ENCODE results near the gene TRPC4AP. TPM values are rescaled to one million over a fixed set of nuclear protein-coding genes. Genes with fewer than 3 reads are reported as not detected.

The TRPC4AP gene
- total RNA-seq, 2 donors from 2014 or later = 72.8 to 78.6 TPM

GRCh38 chr20:34978092-34978744 is 114.4 kb downstream of the TRPC4AP start:
- Mint-ChIP-seq H3K4me1 (ENCODE audit: low read depth) (no peaks in the 10 kb centered on the region), H3K9me3 (no peaks in the 10 kb centered on the region), H3K27me3 (ENCODE audit: low read depth) (peaks cover 11% of the 10 kb centered on the region), H3K27ac (no peak overlapping the region), H3K36me3 (ENCODE audit: insufficient read depth in 2 of 2) (no peaks in the 10 kb centered on the region), H3K4me3 (no peak overlapping the region)
- DNase-seq (no peak), ATAC-seq (replicated peaks in 1 of 2) (no peak)

GRCh38 chr20:34977365-34978091 is 115.1 kb downstream of the TRPC4AP start:
- Mint-ChIP-seq H3K27me3 (ENCODE audit: low read depth) (peaks cover 5% of the 10 kb centered on the region), H3K4me3 (no peak overlapping the region), H3K9me3 (no peaks in the 10 kb centered on the region), H3K27ac (no peak overlapping the region), H3K4me1 (ENCODE audit: low read depth) (no peaks in the 10 kb centered on the region), H3K36me3 (ENCODE audit: insufficient read depth in 2 of 2) (no peaks in the 10 kb centered on the region)
- DNase-seq (no peak), ATAC-seq (replicated peaks in 1 of 2) (no peak)

- Mint-ChIP-seq H3K27me3 (ENCODE audit: low read depth) (peaks cover 5% of the 10 kb centered on the region), H3K27ac (no peak overlapping the region), H3K36me3 (ENCODE audit: insufficient read depth in 2 of 2) (no peaks in the 10 kb centered on the region), H3K4me1 (ENCODE audit: low read depth) (no peaks in the 10 kb centered on the region), H3K9me3 (no peaks in the 10 kb centered on the region), H3K4me3 (no peak overlapping the region)
- DNase-seq (no peak), ATAC-seq (replicated peaks in 1 of 2) (no peak)
Observed at GRCh38 chr20:34976286-34976685, 116.3 kb downstream of the TRPC4AP start.

GRCh38 chr20:34974246-34974645 is 118.4 kb downstream of the TRPC4AP start:
- Mint-ChIP-seq H3K9me3 (no peaks in the 10 kb centered on the region), H3K27ac (no peak overlapping the region), H3K36me3 (ENCODE audit: insufficient read depth in 2 of 2) (no peaks in the 10 kb centered on the region), H3K4me1 (ENCODE audit: low read depth) (no peaks in the 10 kb centered on the region), H3K27me3 (ENCODE audit: low read depth) (peaks cover 5% of the 10 kb centered on the region), H3K4me3 (no peak overlapping the region)
- DNase-seq = no peak
- no peak for ATAC-seq (replicated peaks in 1 of 2)

GRCh38 chr20:34971561-34972235 is 120.9 kb downstream of the TRPC4AP start:
- H3K36me3 Mint-ChIP-seq (ENCODE audit: insufficient read depth in 2 of 2) = no peaks in the 10 kb centered on the region
- no peaks in the 10 kb centered on the region for H3K4me1 Mint-ChIP-seq (ENCODE audit: low read depth)
- peaks cover 5% of the 10 kb centered on the region for H3K27me3 Mint-ChIP-seq (ENCODE audit: low read depth)
- no peak overlapping the region for H3K27ac Mint-ChIP-seq
- no peaks in the 10 kb centered on the region for H3K9me3 Mint-ChIP-seq
- DNase-seq (no peak), ATAC-seq (replicated peaks in 1 of 2) (no peak)
- no peak overlapping the region for H3K4me3 Mint-ChIP-seq

GRCh38 chr20:34970846-34971560 is 121.6 kb downstream of the TRPC4AP start:
- no peak overlapping the region for H3K4me3 Mint-ChIP-seq
- no peaks in the 10 kb centered on the region for H3K9me3 Mint-ChIP-seq

GRCh38 chr20:34970193-34970840 is 122.3 kb downstream of the TRPC4AP start:
- no peak overlapping the region for H3K4me3 Mint-ChIP-seq
- no peak for ATAC-seq (replicated peaks in 1 of 2)
- peaks cover 5% of the 10 kb centered on the region for H3K27me3 Mint-ChIP-seq (ENCODE audit: low read depth)
- H3K36me3 Mint-ChIP-seq (ENCODE audit: insufficient read depth in 2 of 2) = no peaks in the 10 kb centered on the region
- no peak overlapping the region for H3K27ac Mint-ChIP-seq
- no peaks in the 10 kb centered on the region for H3K4me1 Mint-ChIP-seq (ENCODE audit: low read depth)
- no peak for DNase-seq
- H3K9me3 Mint-ChIP-seq = no peaks in the 10 kb centered on the region

More at GRCh38 chr20:34970846-34971560, 121.6 kb downstream of the TRPC4AP start:
- H3K27me3 Mint-ChIP-seq (ENCODE audit: low read depth) = peaks cover 5% of the 10 kb centered on the region
- ATAC-seq (replicated peaks in 1 of 2) = no peak
- H3K27ac Mint-ChIP-seq = no peak overlapping the region
- no peaks in the 10 kb centered on the region for H3K4me1 Mint-ChIP-seq (ENCODE audit: low read depth)
- no peak for DNase-seq
- no peaks in the 10 kb centered on the region for H3K36me3 Mint-ChIP-seq (ENCODE audit: insufficient read depth in 2 of 2)

GRCh38 chr20:34968042-34968775 is 124.4 kb downstream of the TRPC4AP start:
- no peak overlapping the region for H3K27ac Mint-ChIP-seq
- H3K27me3 Mint-ChIP-seq (ENCODE audit: low read depth) = no peaks in the 10 kb centered on the region
- H3K4me1 Mint-ChIP-seq (ENCODE audit: low read depth) = no peaks in the 10 kb centered on the region
- H3K9me3 Mint-ChIP-seq = no peaks in the 10 kb centered on the region
- H3K36me3 Mint-ChIP-seq (ENCODE audit: insufficient read depth in 2 of 2) = no peaks in the 10 kb centered on the region
- no peak for DNase-seq
- no peak for ATAC-seq (replicated peaks in 1 of 2)
- H3K4me3 Mint-ChIP-seq = no peak overlapping the region

- ATAC-seq (replicated peaks in 1 of 2) (no peak), DNase-seq (no peak)
- Mint-ChIP-seq H3K4me1 (ENCODE audit: low read depth) (no peaks in the 10 kb centered on the region), H3K27me3 (ENCODE audit: low read depth) (no peaks in the 10 kb centered on the region), H3K4me3 (no peak overlapping the region), H3K9me3 (no peaks in the 10 kb centered on the region), H3K27ac (no peak overlapping the region), H3K36me3 (ENCODE audit: insufficient read depth in 2 of 2) (no peaks in the 10 kb centered on the region)
Observed at GRCh38 chr20:34967421-34967820, 125.2 kb downstream of the TRPC4AP start.

GRCh38 chr20:34965051-34965450 is 127.6 kb downstream of the TRPC4AP start:
- no peak for ATAC-seq (replicated peaks in 1 of 2)
- Mint-ChIP-seq H3K4me1 (ENCODE audit: low read depth) (peaks cover 7% of the 10 kb centered on the region), H3K36me3 (ENCODE audit: insufficient read depth in 2 of 2) (no peaks in the 10 kb centered on the region), H3K27ac (no peak overlapping the region), H3K27me3 (ENCODE audit: low read depth) (no peaks in the 10 kb centered on the region), H3K9me3 (no peaks in the 10 kb centered on the region), H3K4me3 (no peak overlapping the region)
- no peak for DNase-seq

GRCh38 chr20:34964486-34964885 is 128.1 kb downstream of the TRPC4AP start:
- peaks cover 7% of the 10 kb centered on the region for H3K4me1 Mint-ChIP-seq (ENCODE audit: low read depth)

GRCh38 chr20:34956751-34957472 is 135.7 kb downstream of the TRPC4AP start:
- Mint-ChIP-seq H3K36me3 (ENCODE audit: insufficient read depth in 2 of 2) (peaks cover 0 to 7% of the 10 kb centered on the region in 2 donors), H3K27ac (no peak overlapping the region), H3K4me1 (ENCODE audit: low read depth) (peaks cover 32% of the 10 kb centered on the region), H3K27me3 (ENCODE audit: low read depth) (no peaks in the 10 kb centered on the region), H3K4me3 (peak overlapping the region in 1 of 2 donors; percentile 99), H3K9me3 (no peaks in the 10 kb centered on the region)
- no peak for ATAC-seq (replicated peaks in 1 of 2)
- no peak for DNase-seq

More at GRCh38 chr20:34964486-34964885, 128.1 kb downstream of the TRPC4AP start:
- ATAC-seq (replicated peaks in 1 of 2) (no peak), DNase-seq (no peak)
- Mint-ChIP-seq H3K27me3 (ENCODE audit: low read depth) (no peaks in the 10 kb centered on the region), H3K27ac (no peak overlapping the region), H3K4me3 (no peak overlapping the region), H3K36me3 (ENCODE audit: insufficient read depth in 2 of 2) (no peaks in the 10 kb centered on the region), H3K9me3 (no peaks in the 10 kb centered on the region)

Data from activated T-cell treated with anti-CD3 and anti-CD28 coated beads, Interleukin-2, amount 50 U/mL, for 72 hours (primary cell).